HG02763 (cell line): ENCODE results near the gene TYK2.
A peak's percentile ranks its signal among the peaks of the same experiment; 100 is the strongest.
"Not testable (repeated sequence)": the region's sequence is repeated elsewhere in the genome, so short reads cannot be mapped to it uniquely, and the experiment has no call there.

Source experiments
- ATAC-seq: cut with Tn5 transposase; IDR thresholded peaks from one replicate; pipeline ENCODE4 v1.9.1; 2021; ENCODE audit warnings: mild to moderate bottlenecking, moderate library complexity; ENCODE audit not compliant: unreplicated experiment

The TYK2 gene

DNA sequence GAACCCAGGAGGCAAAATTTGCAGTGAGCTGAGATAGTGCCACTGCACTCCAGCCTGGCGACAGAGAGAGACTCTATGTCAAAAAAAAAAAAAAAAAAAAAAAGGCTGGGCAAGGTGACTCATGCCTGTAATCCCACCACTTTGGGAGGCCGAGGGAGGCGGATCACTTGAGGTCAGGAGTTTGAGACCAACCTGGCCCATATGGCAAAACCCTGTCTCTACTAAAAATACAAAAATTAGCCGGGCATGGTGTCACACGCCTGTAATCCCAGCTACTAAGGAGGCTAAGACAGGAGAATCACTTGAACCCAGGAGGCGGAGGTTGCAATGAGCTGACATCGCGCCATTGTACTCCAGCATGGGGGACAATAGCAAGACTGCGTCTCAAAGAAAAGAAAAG is 43.6 kb downstream of the TYK2 start:
- not testable (repeated sequence) for ATAC-seq

GRCh38 chr19:10335352-10335985 is 44.9 kb downstream of the TYK2 start:
- no peak for ATAC-seq

DNA sequence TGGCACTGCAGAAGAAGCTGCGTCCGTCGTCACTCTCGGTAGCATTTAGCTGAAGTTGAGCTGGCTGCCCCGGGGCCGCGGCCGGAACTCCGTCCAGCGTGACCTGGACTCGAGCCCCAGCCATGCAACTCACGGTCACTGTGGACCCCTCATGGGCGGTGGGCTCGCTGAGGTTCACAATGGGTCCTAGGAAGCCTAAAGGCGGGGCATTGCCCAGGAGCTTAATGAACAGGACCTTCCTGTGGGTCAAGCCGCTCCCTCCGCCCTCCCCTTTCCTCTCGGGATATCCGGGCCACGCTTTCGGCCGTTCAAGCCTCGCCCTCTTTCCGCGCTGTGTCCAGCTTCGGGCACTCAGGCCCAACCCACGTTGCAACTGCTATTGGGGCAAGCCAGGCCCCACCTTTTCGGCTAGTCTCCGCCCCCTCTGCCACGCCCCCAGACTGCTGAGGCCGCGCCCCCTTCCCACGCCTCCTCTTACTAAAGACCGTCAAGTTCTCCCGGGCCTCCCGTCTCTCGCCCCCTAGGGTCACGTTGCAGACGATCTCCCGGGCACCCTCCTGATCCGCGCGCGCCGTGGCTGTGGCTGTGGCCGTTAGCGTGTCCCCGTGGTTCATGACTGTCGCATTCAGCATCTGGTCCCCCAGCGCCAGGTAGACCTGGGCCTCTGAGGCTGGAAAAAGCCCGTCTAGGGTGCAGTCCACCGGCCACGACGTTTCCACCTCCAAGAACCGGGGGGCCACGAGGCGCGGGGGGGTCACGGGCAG is 45.6 kb downstream of the TYK2 start:
- no peak for ATAC-seq

DNA sequence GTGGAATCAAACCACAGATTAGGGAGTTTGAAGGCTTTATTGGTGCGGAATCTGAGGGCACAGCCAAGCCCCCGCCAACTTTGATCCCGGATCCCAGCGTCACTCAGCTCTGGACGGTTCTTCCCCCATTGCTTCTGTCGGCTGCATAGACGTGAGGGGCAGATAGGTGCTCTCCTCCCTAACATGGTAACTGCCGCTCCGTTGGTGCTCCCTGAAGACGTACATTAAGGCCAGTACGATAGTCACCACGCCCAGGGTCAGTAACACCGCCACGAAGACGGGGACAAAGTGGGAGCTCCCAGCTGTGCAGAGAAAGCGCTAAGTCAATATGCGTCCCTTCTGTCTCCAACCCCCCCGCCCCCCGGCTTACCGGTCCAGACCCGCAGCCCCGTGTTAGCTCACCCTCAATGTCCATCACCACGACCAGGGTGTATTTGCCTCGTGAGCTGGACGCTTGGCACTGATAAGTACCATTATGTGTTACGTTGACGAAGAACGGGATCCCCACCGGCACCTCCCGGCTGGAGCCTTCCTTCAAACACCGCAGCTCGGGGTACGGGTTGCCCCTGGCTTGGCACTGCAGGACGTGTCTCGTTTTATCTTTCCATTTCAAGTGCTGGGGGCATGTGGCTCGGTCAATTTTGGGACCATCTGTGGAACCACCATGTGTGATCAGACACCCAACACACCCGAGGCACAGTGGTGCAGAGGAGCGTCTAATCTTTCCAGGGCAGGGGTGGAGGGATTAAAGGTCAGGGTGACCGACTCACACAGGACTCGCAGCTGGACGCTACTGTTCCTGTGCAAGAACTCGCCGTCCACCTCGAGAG is 46.4 kb downstream of the TYK2 start:
- ATAC-seq: no peak

DNA sequence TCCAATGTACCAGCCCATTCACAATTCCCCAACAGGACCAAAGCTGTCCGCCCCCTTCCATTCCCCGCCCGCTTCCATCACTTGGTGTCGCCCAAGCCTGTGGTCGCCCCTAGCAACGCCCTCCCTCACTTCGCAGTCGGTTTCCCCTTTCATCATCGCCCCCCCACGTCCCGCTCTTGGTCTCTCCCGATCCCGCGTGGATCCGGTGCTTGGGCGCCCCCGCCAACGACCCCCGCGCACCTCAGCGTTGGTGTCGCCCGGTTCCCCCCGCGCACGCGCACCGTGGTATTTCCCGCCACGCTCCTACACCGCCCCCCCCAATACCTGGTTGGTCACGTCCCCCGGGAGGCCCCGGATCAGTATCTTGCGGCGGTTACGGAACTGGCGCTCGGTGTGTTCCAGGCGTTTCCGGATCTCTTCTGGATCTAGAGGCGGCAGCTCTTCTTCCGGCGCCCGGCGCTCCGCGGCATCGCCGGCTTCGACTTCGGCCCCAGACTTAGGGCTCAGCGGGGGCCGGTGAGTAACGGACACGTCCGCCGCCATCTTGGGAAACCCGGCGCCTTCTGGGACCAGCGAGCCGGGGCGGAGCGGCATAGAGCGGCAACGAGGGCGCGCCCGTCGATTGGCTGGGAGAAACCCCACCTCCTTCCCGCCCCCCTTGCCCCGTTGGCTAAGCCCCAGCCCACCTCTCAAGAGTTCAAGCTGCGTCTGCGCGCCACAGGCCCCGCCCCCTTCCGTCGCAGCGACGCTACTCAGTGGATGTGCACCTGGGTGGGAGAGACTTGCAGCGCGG is 47.2 kb downstream of the TYK2 start, which contains the start of gene RAVER1:
Gene RAVER1 (minus strand): TSS at position 565 of the 793 bp plus-strand sequence. CDS start 22 bp downstream, at position 543.
- peak; percentile 89 for ATAC-seq

DNA sequence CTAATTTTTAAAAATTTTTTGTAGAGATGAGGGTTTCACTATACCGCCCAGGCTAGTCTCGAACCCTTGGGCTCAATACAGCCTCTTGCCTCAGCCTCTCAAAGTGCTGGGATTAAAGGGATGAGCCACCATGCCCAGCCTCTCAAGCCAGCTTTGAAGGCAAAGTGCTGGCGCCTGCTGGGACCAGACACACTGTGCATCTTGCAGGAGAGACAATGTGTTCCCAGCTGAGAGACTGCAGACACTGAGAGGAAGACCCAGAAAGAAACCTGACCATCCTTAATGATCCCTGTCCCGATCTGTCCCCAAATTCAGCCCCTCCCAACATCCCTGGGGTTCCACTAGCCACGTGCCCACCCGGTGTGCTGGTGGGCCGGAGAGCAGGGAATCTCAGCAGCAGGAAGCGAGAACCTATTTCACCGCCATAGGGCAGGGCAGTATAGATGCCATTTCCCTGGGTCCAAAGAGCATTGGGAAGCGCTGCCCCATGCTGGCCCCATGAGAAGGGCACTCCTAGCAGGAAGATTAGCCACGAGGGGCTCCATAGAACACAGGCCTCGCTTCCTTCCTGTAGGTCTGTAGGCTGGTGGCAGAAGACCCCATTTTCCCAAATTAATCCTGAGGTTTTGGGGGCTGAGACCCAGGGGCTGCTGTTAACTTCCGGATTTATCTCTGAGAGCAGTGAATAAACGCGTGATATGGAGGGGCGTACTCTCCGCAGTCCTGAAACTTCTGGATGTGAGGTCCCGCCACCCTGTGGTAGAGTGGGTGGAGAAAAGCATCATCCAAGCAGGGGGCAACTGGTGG is 48.0 kb downstream of the TYK2 start:
- no peak for ATAC-seq

DNA sequence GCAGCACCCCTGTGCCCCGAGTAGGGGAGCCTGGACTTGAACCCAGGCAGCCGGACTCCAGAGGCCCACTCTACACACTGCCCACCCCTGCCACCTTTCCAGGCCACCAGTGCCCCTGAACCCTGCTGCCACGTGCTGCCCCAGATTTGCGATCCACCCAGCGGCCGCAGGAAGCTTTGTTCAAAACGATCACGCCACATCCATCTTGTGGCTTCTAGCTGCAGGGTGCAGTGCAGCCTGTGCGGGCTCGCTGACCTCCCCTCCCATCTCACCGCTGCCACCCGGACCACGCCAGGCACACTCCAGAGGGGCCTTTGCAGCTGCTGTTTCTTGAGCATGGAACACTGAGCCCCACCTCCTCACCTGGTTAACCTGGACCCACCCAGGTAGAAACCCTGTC is 50.8 kb downstream of the TYK2 start:
- ATAC-seq: no peak

- ATAC-seq: no peak
Measured at GRCh38 chr19:10328558-10329429, 51.6 kb downstream of the TYK2 start.

DNA sequence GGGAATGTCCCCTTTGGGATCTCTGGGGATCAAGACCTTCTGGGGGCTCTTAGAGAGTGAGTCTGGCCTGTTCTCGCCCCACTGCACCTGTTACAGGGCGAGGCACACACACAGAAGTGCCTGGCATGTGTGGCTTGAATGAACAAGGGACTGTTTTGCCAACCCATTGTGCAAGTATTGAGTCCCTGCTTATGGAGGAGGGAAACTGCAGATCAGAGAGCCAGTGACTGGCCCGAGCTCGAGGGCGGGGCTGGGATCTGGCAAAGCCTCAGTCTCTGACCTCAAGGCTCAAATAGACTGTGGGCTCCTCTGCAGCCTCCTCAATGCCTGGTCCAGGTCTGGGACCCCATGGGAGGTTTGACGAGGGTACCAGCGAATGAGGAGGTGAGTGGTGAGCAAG is 52.6 kb downstream of the TYK2 start:
- ATAC-seq: no peak

GRCh38 chr19:10325732-10326131 is 54.6 kb downstream of the TYK2 start:
- no peak for ATAC-seq

GRCh38 chr19:10321874-10322835 is 58.2 kb downstream of the TYK2 start:
- ATAC-seq: no peak

GRCh38 chr19:10321417-10321797 is 59.0 kb downstream of the TYK2 start:
- ATAC-seq: no peak

DNA sequence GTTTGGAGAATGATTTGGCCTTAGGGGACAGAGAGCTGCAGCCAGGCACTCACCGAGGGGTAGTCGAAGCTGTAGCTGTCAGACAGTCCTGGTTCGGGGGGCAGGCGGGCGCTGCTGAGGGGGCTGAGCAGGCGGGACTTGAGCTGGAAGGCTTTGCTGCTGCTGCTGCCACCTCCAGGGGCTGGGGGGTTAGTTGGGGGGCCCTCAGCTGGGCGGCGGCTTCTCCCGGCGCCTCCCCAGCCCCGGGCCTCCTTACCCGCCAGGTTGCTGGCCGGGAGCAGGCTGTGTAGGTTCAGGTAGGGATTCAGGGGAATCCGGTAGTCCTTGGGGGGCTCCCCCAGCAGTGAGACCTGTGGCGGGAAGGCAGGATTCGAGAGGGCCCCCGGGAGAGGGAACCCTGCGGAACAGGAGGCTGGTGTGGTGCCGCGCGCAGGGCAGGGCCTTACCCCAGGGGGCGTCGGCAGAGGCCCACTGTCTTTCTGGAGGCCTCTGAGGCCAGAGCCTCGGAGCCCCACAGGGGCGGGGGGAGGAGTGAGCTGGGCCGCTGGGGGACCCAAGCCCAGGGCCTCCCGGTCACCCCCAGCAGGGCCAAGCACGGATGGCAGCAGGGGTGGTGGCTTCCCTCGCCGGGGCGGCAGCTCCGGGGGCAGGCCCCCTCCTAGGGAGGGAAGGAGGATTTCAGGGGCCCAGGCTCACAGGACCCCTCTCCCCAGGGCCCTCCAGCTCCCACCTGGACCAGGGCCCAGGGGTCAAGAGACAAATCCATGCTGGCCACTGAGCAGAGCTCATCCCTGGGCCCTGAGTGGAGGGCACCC is 59.6 kb downstream of the TYK2 start:
- ATAC-seq: no peak

- ATAC-seq: no peak
Measured at GRCh38 chr19:10318807-10319682, 61.3 kb downstream of the TYK2 start.

- ATAC-seq: no peak
Measured at GRCh38 chr19:10317857-10318462, 62.4 kb downstream of the TYK2 start.
